ENCODE measurements around the gene CYB5R4. TPM values are rescaled to one million over a fixed set of nuclear protein-coding genes. Genes with fewer than 3 reads are reported as not detected.

CYB5R4 gene
- polyA plus RNA-seq, 1 donor from 2014 or later = 18.0 TPM

- Histone ChIP-seq H3K4me3 (ENCODE audit: low read length) (peak overlapping the region; percentile 77), H3K27ac (ENCODE audit: low read length) (no peak overlapping the region), H3K36me3 (ENCODE audit: insufficient read depth, low read length) (no peaks in the 10 kb centered on the region), H4K20me1 (ENCODE audit: insufficient read depth) (no peaks in the 10 kb centered on the region), H2AFZ (ENCODE audit: low read depth, low read length) (no peak overlapping the region), H3K27me3 (ENCODE audit: insufficient read depth, low read depth, low read length) (peaks cover 28% of the 10 kb centered on the region), H3F3A (ENCODE audit: insufficient read depth, low read length, poor library complexity, severe bottlenecking) (no peaks in the 10 kb centered on the region), H3K9me3 (ENCODE audit: low read length) (no peaks in the 10 kb centered on the region), H3K9me2 (ENCODE audit: insufficient read depth, low read length) (no peaks in the 10 kb centered on the region), H3K79me2 (replicated peaks; ENCODE audit: insufficient read depth, low read length) (peaks cover 20% of the 10 kb centered on the region), H3K9ac (ENCODE audit: low read length) (peak overlapping the region; percentile 70), H3K4me2 (ENCODE audit: low read length) (peak overlapping the region; percentile 89)
- TF ChIP-seq EZH2 (IDR thresholded peaks at IDR 0.05; ENCODE audit: borderline replicate concordance, insufficient read depth, low read length, poor library complexity, severe bottlenecking) (no peak), SMC3 (conservative IDR thresholded peaks at IDR 0.05; ENCODE audit: poor library complexity) (no peak), MXI1 (conservative IDR thresholded peaks at IDR 0.05; ENCODE audit: poor library complexity, severe bottlenecking) (no peak), REST (IDR thresholded peaks at IDR 0.05; ENCODE audit: borderline replicate concordance) (no peak), RAD21 (conservative IDR thresholded peaks at IDR 0.05) (no peak), CTCF (IDR thresholded peaks at IDR 0.05; ENCODE audit: poor library complexity, severe bottlenecking) (no peak), EP300 (conservative IDR thresholded peaks at IDR 0.05; ENCODE audit: poor library complexity, severe bottlenecking) (no peak), POLR2AphosphoS5 (IDR thresholded peaks at IDR 0.05) (no peak)
Measured at GRCh38 chr6:83860782-83861495, 1.4 kb downstream of the CYB5R4 start.

GRCh38 chr6:83862776-83863471 lies 3.4 kb downstream of the CYB5R4 start:
- Histone ChIP-seq H3K79me2 (replicated peaks; ENCODE audit: insufficient read depth, low read length) (peaks cover 20% of the 10 kb centered on the region), H3F3A (ENCODE audit: insufficient read depth, low read length, poor library complexity, severe bottlenecking) (no peaks in the 10 kb centered on the region), H3K9me3 (ENCODE audit: low read length) (no peaks in the 10 kb centered on the region), H3K4me2 (ENCODE audit: low read length) (no peak overlapping the region), H3K27ac (ENCODE audit: low read length) (no peak overlapping the region), H3K27me3 (ENCODE audit: insufficient read depth, low read depth, low read length) (peaks cover 9% of the 10 kb centered on the region), H3K9ac (ENCODE audit: low read length) (no peak overlapping the region), H3K4me3 (ENCODE audit: low read length) (no peak overlapping the region), H3K9me2 (ENCODE audit: insufficient read depth, low read length) (no peaks in the 10 kb centered on the region), H2AFZ (ENCODE audit: low read depth, low read length) (no peak overlapping the region), H4K20me1 (ENCODE audit: insufficient read depth) (no peaks in the 10 kb centered on the region), H3K36me3 (ENCODE audit: insufficient read depth, low read length) (no peaks in the 10 kb centered on the region)
- no peak for TF ChIP-seq RAD21 (conservative IDR thresholded peaks at IDR 0.05)
- no peak for TF ChIP-seq EZH2 (IDR thresholded peaks at IDR 0.05; ENCODE audit: borderline replicate concordance, insufficient read depth, low read length, poor library complexity, severe bottlenecking)
- no peak for TF ChIP-seq POLR2AphosphoS5 (IDR thresholded peaks at IDR 0.05)
- no peak for TF ChIP-seq SMC3 (conservative IDR thresholded peaks at IDR 0.05; ENCODE audit: poor library complexity)
- no peak for TF ChIP-seq CTCF (IDR thresholded peaks at IDR 0.05; ENCODE audit: poor library complexity, severe bottlenecking)
- no peak for TF ChIP-seq TAF1 (IDR thresholded peaks at IDR 0.05; ENCODE audit: low read depth)
- TF ChIP-seq REST (IDR thresholded peaks at IDR 0.05; ENCODE audit: borderline replicate concordance) = no peak
- no peak for TF ChIP-seq EP300 (conservative IDR thresholded peaks at IDR 0.05; ENCODE audit: poor library complexity, severe bottlenecking)
- no peak for TF ChIP-seq MXI1 (conservative IDR thresholded peaks at IDR 0.05; ENCODE audit: poor library complexity, severe bottlenecking)
